Measurements from ENCODE around the gene LPP. TPM values are rescaled to one million over a fixed set of nuclear protein-coding genes. Genes with fewer than 3 reads are reported as not detected.

The LPP gene
- polyA plus RNA-seq, 1 donor (not counting 4 experiments of a cell fraction or from before 2014, with no cell fraction given): 16.0 TPM

GRCh38 chr3:188931531-188931930 is 777.6 kb downstream of the LPP start:
- Histone ChIP-seq H3K27ac (ENCODE audit: control insufficient read depth, insufficient read depth, low read length) (no peak overlapping the region), H3K4me2 (ENCODE audit: control insufficient read depth, extremely low read depth, insufficient read depth, low read depth, low read length) (no peak overlapping the region), H3K9me3 (ENCODE audit: control insufficient read depth, low read depth, low read length) (no peaks in the 10 kb centered on the region), H4K20me1 (ENCODE audit: control insufficient read depth, extremely low read depth, insufficient read depth, low read length) (no peaks in the 10 kb centered on the region), H3K79me2 (ENCODE audit: control insufficient read depth, insufficient read depth, low read length) (no peaks in the 10 kb centered on the region), H3K9ac (ENCODE audit: control insufficient read depth, extremely low read depth, insufficient read depth, low read length) (no peak overlapping the region), H3K36me3 (ENCODE audit: control insufficient read depth in 2 of 2, extremely low read depth in 1 of 2, insufficient read depth in 2 of 2, low read length in 2 of 2) (no peaks in the 10 kb centered on the region), H3K27me3 (ENCODE audit: control insufficient read depth, extremely low read depth, insufficient read depth, low read length) (no peaks in the 10 kb centered on the region), H3K4me3 (ENCODE audit: control insufficient read depth in 2 of 3, extremely low read depth in 1 of 3, insufficient read depth in 2 of 3, low read depth in 1 of 3, low read length in 3 of 3) (no peak overlapping the region), H3K9me1 (ENCODE audit: control insufficient read depth, extremely low read depth, insufficient read depth, low read length) (no peaks in the 10 kb centered on the region), H2AFZ (ENCODE audit: control insufficient read depth, low read length) (no peak overlapping the region), H3K4me1 (ENCODE audit: control insufficient read depth, extremely low read depth, insufficient read depth, low read length) (no peaks in the 10 kb centered on the region)
- FAIRE-seq: no peak
- dilution Hi-C loops (cut with MboI; ENCODE audit: extremely low pct_ligation_motif_present, low sequenced_read_pairs): loop anchor here (25.0 kb wide), 1 partner anchor 1194 kb away; the partner anchor contains the start of gene BCL6
- no peak for TF ChIP-seq EZH2 (IDR thresholded peaks at IDR 0.05; ENCODE audit: low read length)
- TF ChIP-seq, protein P1, sequence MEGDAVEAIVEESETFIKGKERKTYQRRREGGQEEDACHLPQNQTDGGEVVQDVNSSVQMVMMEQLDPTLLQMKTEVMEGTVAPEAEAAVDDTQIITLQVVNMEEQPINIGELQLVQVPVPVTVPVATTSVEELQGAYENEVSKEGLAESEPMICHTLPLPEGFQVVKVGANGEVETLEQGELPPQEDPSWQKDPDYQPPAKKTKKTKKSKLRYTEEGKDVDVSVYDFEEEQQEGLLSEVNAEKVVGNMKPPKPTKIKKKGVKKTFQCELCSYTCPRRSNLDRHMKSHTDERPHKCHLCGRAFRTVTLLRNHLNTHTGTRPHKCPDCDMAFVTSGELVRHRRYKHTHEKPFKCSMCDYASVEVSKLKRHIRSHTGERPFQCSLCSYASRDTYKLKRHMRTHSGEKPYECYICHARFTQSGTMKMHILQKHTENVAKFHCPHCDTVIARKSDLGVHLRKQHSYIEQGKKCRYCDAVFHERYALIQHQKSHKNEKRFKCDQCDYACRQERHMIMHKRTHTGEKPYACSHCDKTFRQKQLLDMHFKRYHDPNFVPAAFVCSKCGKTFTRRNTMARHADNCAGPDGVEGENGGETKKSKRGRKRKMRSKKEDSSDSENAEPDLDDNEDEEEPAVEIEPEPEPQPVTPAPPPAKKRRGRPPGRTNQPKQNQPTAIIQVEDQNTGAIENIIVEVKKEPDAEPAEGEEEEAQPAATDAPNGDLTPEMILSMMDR (optimal IDR thresholded peaks at IDR 0.05 in 1 of 3, IDR thresholded peaks at IDR 0.05 in 1 of 3, conservative IDR thresholded peaks at IDR 0.05 in 1 of 3; ENCODE audit: extremely low read depth in 1 of 3, insufficient read depth in 2 of 3, low read length in 3 of 3): no peak
- DNase-seq (ENCODE audit: low read depth, low spot score): no peak

DNA sequence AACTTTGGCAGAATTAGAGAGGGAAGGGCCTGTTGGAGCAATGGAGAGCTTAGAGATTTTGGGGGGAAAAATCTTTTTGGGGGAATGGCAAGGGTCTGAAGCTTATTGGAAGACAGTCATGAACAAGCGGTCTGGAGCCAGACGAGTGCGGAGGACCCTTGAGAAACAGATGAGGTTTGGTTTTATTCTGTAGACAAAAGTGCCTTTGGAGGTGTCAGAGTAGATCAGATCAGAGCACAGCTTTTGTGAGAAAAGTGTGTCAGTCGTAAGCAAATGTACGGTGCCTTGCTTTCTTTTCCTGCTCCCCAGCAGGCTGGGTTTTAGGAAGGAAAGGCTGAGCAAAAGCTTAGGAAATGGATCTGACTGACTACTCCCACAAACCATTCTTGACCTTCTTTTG is 781.0 kb downstream of the LPP start:
- Histone ChIP-seq H4K20me1 (ENCODE audit: control insufficient read depth, extremely low read depth, insufficient read depth, low read length) (no peaks in the 10 kb centered on the region), H3K4me3 (ENCODE audit: control insufficient read depth in 2 of 3, extremely low read depth in 1 of 3, insufficient read depth in 2 of 3, low read depth in 1 of 3, low read length in 3 of 3) (no peak overlapping the region), H3K9me3 (ENCODE audit: control insufficient read depth, low read depth, low read length) (no peaks in the 10 kb centered on the region), H3K4me2 (ENCODE audit: control insufficient read depth, extremely low read depth, insufficient read depth, low read depth, low read length) (no peak overlapping the region), H2AFZ (ENCODE audit: control insufficient read depth, low read length) (no peak overlapping the region), H3K27ac (ENCODE audit: control insufficient read depth, insufficient read depth, low read length) (no peak overlapping the region), H3K79me2 (ENCODE audit: control insufficient read depth, insufficient read depth, low read length) (no peaks in the 10 kb centered on the region), H3K4me1 (ENCODE audit: control insufficient read depth, extremely low read depth, insufficient read depth, low read length) (no peaks in the 10 kb centered on the region), H3K9ac (ENCODE audit: control insufficient read depth, extremely low read depth, insufficient read depth, low read length) (no peak overlapping the region), H3K36me3 (ENCODE audit: control insufficient read depth in 2 of 2, extremely low read depth in 1 of 2, insufficient read depth in 2 of 2, low read length in 2 of 2) (no peaks in the 10 kb centered on the region), H3K27me3 (ENCODE audit: control insufficient read depth, extremely low read depth, insufficient read depth, low read length) (no peaks in the 10 kb centered on the region), H3K9me1 (ENCODE audit: control insufficient read depth, extremely low read depth, insufficient read depth, low read length) (no peaks in the 10 kb centered on the region)
- TF ChIP-seq, protein P1 (optimal IDR thresholded peaks at IDR 0.05 in 1 of 3, IDR thresholded peaks at IDR 0.05 in 1 of 3, conservative IDR thresholded peaks at IDR 0.05 in 1 of 3; ENCODE audit: extremely low read depth in 1 of 3, insufficient read depth in 2 of 3, low read length in 3 of 3): no peak
- no peak for TF ChIP-seq EZH2 (IDR thresholded peaks at IDR 0.05; ENCODE audit: low read length)
- dilution Hi-C loops (cut with MboI; ENCODE audit: extremely low pct_ligation_motif_present, low sequenced_read_pairs): loop anchor here (25.0 kb wide), 1 partner anchor 1198 kb away; the partner anchor contains the start of gene BCL6
- DNase-seq (ENCODE audit: low read depth, low spot score): no peak
- no peak for FAIRE-seq

Data from keratinocyte (primary cell).